ENCODE data around the gene SBNO1. TPM values are rescaled to one million over a fixed set of nuclear protein-coding genes. Genes with fewer than 3 reads are reported as not detected.

SBNO1 gene
- total RNA-seq, result 21.1 and 30.9 TPM in 2 replicates

GRCh38 chr12:123364532-123365024 lies at the start of gene SBNO1:
SBNO1 (minus strand) TSS chr12:123364847; CDS start chr12:123350441, 14,406 bp downstream.

Other genes with a start within 250 kb of the SBNO1 start
- 2.0 and 3.5 TPM in 2 replicates for gene PITPNM2, start 213.8 kb downstream of the SBNO1 start, total RNA-seq
- gene MPHOSPH9, start 131.7 kb downstream of the SBNO1 start, total RNA-seq, result 33.8 and 49.8 TPM in 2 replicates
- 5.4 and 8.6 TPM in 2 replicates for gene MTRFR, start 131.4 kb downstream of the SBNO1 start, total RNA-seq
- 123 and 174 TPM in 2 replicates for gene CDK2AP1, start 93.0 kb downstream of the SBNO1 start, total RNA-seq
- gene KMT5A, start 19.3 kb upstream of the SBNO1 start, total RNA-seq, result 37.2 and 71.3 TPM in 2 replicates
- 4.2 and 4.5 TPM in 2 replicates for gene RILPL2, start 71.8 kb upstream of the SBNO1 start, total RNA-seq
- gene SNRNP35, start 93.3 kb upstream of the SBNO1 start, total RNA-seq, result 12.1 and 17.8 TPM in 2 replicates
- gene RILPL1, start 168.9 kb upstream of the SBNO1 start, total RNA-seq, result 7.9 and 10.2 TPM in 2 replicates
- gene TMED2, start 219.7 kb upstream of the SBNO1 start, total RNA-seq, result 603 and 694 TPM in 2 replicates
- 14.9 and 20.5 TPM in 2 replicates for gene DDX55, start 237.3 kb upstream of the SBNO1 start, total RNA-seq

All from regular cardiac myocyte (primary cell).